Activated CD4-positive, alpha-beta T cell treated with anti-CD3 and anti-CD28 coated beads for 48 hours (primary cell): ENCODE data around the gene ATP6V0D1.
A peak's percentile ranks its signal among the peaks of the same experiment; 100 is the strongest.

Experiments
- DNase-seq: peaks from one replicate; pipeline ENCODE4 v3.0.0-alpha.2; 2020

Gene ATP6V0D1

DNA sequence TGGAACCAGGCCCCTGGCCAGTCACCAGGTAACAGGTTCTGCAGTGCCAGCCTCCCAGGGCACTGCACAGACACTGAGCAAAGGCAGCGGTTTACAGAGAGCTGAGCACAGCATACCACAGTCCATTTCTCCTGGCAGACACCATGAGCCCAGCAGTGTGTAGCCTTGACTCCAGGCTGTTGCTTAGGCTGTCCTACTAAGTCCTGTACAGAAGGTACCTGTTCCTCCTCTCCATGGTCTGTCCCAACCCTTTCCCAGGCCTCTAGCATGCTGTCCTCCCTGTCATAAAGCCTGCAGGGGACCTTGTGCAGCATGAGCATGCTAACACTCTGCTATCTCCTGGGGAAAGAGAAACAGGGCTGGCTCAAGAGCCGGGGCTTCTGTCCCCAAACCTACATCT lies 20.0 kb downstream of the ATP6V0D1 start:
- no peak for DNase-seq

GRCh38 chr16:67460168-67460567 lies 20.8 kb downstream of the ATP6V0D1 start:
- DNase-seq = no peak

DNA sequence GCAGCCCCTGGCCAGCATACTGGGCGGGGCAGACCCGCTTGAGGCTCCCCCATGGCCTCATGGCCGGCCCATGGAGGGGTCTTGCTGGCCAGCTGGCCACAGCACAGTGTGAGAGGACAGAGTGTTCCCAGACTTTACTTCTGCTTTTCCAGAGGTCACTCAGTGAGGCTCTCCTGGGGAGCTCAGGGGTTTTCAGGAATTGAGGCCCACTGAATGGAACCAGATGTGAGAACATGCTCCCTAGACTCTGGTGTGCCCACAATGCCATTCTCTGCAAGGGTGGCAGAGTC lies 21.2 kb downstream of the ATP6V0D1 start:
- no peak for DNase-seq

- DNase-seq = no peak
Measured at GRCh38 chr16:67459066-67459860, 21.7 kb downstream of the ATP6V0D1 start.

DNA sequence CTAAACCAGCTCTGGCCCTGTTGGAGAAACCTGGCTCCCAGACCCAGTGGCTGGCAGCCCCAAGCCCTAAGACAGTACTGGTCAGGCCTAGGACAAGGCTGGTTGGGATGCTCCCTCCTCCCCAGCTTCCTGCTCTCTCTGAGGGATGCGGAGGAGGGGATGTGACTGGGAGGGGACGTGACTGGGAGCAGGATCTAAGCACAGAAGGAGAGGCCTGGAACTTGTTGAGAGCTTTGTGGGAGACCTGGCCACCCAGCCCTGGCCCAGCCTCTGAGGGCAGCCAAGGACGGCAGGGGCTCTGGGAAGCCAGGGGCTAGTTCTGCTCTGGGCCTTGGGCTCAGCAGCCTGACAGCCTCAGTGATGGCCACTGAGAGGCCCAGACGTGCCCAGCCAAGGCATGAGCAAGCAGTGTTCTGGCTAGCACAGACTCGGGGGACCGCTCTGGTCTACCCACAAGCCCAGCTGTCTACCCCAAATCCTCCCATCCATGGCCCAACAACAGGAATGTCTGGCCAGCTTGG lies 22.8 kb downstream of the ATP6V0D1 start:
- DNase-seq = no peak

GRCh38 chr16:67457611-67458010 lies 23.3 kb downstream of the ATP6V0D1 start:
- DNase-seq = no peak

GRCh38 chr16:67456391-67457081 lies 24.4 kb downstream of the ATP6V0D1 start:
- peak; percentile 13 for DNase-seq

- DNase-seq = no peak
Measured at GRCh38 chr16:67454852-67455251, 26.1 kb downstream of the ATP6V0D1 start.

GRCh38 chr16:67454104-67454503 lies 26.9 kb downstream of the ATP6V0D1 start:
- DNase-seq = no peak

GRCh38 chr16:67451704-67452435 lies 29.1 kb downstream of the ATP6V0D1 start:
- DNase-seq = no peak

DNA sequence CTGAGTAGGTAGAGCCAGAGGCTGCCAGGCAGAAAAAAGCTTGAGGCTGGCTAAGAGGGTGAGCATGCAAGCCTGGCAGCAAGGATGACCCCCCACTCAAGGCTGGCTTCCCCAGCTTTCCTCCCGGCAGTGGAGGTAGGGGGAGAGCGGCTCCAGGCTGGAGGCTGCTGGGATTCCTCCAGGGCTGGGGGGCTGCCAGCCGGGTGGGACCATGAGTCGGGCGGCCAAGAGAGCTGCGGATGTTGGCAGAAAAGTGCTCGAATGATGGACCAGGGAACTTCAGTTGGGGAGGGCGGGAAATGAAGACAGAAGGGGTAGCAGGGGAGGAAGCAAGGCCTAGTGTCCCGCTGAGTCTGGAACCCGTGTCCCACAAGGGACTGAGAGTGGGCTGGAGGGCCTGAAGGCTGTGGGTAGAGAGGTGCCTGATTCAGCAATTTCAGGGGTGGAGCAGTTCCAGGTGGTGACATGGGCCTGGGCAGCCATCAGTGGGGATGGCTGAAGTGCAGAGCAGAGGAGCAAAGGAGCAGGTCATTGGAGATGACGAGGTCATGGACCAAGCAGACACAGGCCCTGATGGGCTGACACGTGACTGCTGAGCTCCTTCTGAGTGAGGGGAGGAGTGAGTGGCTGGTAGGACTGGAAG lies 29.8 kb downstream of the ATP6V0D1 start:
- no peak for DNase-seq

- DNase-seq = no peak
Measured at GRCh38 chr16:67449739-67450138, 31.2 kb downstream of the ATP6V0D1 start.

- no peak for DNase-seq
Measured at GRCh38 chr16:67449336-67449735, 31.6 kb downstream of the ATP6V0D1 start.

GRCh38 chr16:67448580-67448979 lies 32.4 kb downstream of the ATP6V0D1 start:
- no peak for DNase-seq

GRCh38 chr16:67447508-67448076 lies 33.4 kb downstream of the ATP6V0D1 start:
- DNase-seq = peak; percentile 87

GRCh38 chr16:67446968-67447507 lies 33.9 kb downstream of the ATP6V0D1 start:
- no peak for DNase-seq

DNA sequence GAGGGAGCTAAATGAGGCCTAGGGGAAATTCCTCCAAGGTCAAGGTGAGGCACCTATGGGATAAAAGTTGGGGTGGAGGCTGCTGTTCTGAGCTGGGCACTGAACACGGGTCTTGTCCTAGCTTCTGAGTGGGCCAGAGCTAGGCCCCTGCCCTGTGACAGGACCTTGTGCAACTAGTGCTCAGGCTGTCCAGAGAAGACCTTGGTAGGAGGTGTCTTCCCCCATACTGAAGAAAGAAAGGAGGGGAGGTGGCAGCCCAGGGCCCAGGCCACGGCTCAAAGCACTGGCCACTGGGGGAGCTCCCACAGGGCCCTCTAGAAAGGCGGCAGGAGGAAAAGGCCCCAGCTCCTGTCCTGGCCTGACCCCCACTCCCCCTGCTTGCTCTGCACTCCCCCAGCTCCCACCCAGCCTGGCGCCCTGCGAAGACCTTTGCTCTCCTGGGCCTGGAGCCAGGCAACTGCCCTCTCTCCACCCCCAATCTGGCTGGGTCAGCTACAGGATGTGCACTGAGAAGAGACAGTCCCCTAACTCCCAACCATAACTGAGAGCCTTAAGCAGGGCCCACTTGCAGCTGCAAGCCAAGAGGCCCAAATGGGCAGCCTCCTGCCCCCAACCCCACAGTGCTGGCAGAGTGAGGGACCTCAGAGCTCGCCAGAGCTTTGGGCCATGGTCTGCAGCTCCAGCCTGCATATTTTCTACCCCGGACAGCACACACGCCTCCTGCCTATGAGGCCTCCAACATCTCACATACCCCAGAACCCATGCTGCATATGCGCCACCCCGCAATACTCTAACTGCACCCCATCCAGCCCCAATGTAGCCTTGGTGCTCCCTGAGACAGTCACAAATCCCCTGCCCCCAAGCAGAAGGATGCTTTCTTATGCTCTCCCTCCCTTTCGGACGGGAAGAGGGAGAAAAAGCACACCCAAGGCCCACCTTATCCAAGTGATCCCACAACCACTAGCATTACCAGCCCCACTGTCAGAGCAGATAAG lies 34.7 kb downstream of the ATP6V0D1 start:
- DNase-seq = no peak

DNA sequence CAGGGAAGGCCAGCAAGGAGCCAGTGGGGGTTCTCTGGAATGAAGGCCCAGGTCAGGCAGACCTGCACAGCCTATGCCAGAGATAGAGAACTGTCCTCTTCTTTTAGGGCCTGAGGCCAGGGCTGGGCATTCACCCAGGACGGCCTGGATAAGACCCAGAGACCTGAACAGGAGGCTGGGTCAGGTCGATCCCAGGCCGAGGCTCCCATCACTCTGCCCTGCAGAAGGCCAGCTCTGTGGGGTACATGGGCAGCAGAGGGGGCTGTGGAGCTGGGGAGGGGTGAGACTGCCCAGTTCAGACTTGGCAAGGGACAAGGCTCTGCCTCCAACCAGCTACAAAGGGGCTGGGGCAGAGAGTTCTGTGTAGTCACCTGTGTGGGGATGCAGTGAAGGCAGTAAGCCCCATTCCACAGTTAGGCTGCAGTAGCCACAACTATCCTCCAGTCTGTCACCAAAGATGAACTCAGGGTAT lies 35.5 kb downstream of the ATP6V0D1 start:
- DNase-seq = no peak

DNA sequence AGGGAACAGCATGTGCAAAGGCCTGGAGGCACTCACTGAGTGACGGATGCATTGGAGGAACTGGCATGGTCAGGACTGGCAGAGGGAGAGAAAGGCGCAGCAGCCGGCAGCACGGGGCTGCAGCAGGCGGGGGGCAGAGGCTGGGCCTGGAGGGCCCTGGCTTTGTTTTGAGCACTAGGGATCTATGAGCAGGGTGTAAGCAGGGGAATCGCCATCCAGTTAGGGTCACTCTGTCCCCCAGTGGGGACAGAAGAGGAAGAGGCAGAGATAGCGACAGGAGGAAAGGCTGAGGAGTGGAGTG lies 35.9 kb downstream of the ATP6V0D1 start:
- no peak for DNase-seq

DNA sequence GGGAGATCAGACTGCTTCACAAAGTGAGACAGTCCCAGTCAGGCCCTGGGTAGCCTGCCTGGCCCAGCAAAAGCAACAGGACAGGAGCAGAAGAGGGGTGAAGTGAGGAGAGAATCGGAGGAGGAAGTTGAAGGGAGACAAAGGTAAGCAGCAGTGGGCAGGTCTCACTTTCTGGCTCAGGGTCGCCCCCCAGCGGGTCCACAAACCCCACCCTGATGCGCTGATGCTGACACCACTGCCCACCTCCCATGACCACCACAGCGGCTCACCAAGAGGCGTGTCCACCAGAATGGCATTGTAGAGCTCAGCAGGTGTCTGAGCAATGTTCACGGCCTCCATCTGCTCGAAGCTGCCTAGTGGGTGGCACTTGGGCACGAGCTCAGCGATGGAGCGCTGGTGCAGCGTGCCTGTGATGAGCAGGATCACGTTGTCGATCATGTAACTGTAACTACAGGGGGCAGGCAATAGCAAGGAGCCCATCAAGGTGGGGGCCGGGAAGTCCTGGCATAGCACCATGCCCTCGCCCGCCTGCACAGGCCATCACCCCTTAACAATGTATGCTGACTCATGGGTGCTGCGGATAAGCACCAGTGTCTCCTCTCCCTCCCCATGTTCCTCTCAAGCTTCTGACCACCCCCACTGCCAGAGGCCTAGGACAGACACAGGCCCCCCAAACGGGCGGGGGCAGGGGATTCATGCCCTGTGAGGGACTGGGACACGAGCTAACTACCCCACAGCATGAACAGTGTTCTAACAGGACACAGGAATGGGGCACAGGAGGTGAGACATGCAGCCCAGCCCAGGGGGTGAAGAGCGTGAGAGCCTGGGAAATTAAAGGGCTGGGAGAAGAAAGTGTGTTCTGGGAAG lies 36.5 kb downstream of the ATP6V0D1 start:
- DNase-seq = no peak
